C4-2B (cell line): ENCODE results near the gene KRTAP24-1.

Experiments used
- CTCF ChIP-seq: fragments of 450-650 bp; conservative IDR thresholded peaks from 2 replicates; pipeline ENCODE4 v1.5.1; 2017; ENCODE audit warnings: mild to moderate bottlenecking
- ZFX ChIP-seq: fragments of 450-650 bp; IDR thresholded peaks from 2 replicates; pipeline ENCODE4 v1.6.1; 2017

- no peak for TF ChIP-seq CTCF
- no peak for TF ChIP-seq ZFX
These were observed 6.5 kb upstream of the KRTAP24-1 start, which contains the start of gene KRTAP25-1 for GRCh38 chr21:30289215-30289614.
